ACHN (cell line): ENCODE measurements around the gene STOML2.

Source experiments
- DNase-seq: peaks from one replicate; pipeline ENCODE4 v3.0.0-alpha.2; 2015
- in situ Hi-C: cut with HindIII; loops from 2 replicates; pipeline ENCODE4 v1.10.0; 2017; ENCODE audit warnings: low sequenced_read_pairs, low pct_ligation_motif_present, low pct_unique_long_range_greater_than_20kb

STOML2 gene

GRCh38 chr9:35051069-35051967, 51.6 kb downstream of the STOML2 start:
- in situ Hi-C loops, result no loop called here
- peak; percentile 46 for DNase-seq
